ENCODE measurements around the gene CDRT15.
"Not testable (repeated sequence)": the region's sequence is repeated elsewhere in the genome, so short reads cannot be mapped to it uniquely, and the experiment has no call there.

The CDRT15 gene

GRCh38 chr17:14236762-14237161, at the start of gene CDRT15:
CDRT15 (minus strand) TSS chr17:14236862; CDS start chr17:14236833, 29 bp downstream.
- DNase-seq (ENCODE audit: low spot score), result not testable (repeated sequence)

- no peak for DNase-seq (ENCODE audit: low spot score)
These were observed 46.1 kb upstream of the CDRT15 start for GRCh38 chr17:14282726-14283125.

DNA sequence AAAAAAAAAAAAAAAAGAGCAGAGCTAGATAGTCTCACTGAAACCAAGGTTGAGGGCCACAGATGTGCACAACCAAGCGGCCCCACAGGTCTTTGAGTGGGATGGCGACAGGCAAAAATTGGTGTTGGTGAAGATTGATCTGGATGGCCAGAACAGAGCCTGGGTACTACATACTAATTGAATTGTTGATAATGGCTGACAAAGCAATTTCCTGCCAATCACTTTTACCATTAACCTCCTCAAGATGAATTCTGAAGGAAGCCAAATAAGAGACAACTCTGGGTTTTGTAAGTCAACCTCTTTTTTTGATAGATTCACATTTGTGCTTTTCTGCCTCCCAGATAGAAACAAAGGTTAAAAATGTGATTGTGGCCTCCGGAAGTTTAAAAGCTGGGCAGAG, 44.9 kb upstream of the CDRT15 start:
- no peak for DNase-seq (ENCODE audit: low spot score)

GRCh38 chr17:14276535-14277250, 40.0 kb upstream of the CDRT15 start:
- no peak for DNase-seq (ENCODE audit: low spot score)

DNA sequence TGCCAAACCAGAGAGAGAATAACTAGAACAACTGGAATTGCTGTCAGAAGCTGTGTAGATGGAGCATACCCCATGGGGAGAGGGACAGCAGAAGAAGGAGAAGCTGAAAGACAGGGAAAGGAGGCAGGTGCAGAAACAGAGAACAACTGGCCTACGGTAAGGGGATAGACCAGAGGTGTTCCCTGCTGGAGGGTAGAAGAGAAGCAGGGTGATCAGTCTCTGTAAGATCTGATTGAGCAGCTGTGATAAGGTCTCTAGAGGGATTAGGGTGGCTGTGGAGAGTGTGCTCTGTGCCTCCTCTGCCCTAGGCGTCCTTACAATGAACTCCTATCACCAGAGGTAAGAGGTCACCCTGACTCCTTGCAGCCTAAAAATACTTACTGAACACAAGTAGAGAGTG, 33.8 kb upstream of the CDRT15 start:
- DNase-seq (ENCODE audit: low spot score), result no peak

DNA sequence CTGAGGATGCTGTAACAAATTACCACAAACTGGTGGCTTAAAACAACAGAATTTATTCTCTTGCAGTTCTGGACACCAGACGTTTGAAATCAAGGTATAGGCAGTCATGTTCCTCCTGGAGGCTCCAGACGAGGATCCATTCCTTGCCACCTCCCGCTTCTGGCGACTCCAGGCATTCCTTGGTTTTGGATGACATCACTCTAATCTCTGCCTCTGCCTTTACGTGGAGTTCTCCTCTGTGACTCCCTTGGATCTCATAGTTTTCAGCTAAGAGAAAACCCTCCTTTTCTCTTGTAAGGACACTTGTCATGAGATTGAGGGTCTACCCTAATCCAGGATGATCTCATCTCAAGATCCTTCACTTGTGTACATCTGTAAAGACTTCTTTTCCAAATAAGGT, 32.8 kb upstream of the CDRT15 start:
- no peak for DNase-seq (ENCODE audit: low spot score)

GRCh38 chr17:14268264-14268663, 31.6 kb upstream of the CDRT15 start:
- no peak for DNase-seq (ENCODE audit: low spot score)

- no peak for DNase-seq (ENCODE audit: low spot score)
These were observed 24.7 kb upstream of the CDRT15 start for GRCh38 chr17:14261406-14261805.

- DNase-seq (ENCODE audit: low spot score), result no peak
These were observed 9.0 kb upstream of the CDRT15 start for GRCh38 chr17:14245629-14246028.

- DNase-seq (ENCODE audit: low spot score), result no peak
These were observed 8.3 kb upstream of the CDRT15 start for GRCh38 chr17:14245002-14245401.

- DNase-seq (ENCODE audit: low spot score), result not testable (repeated sequence)
These were observed 2.6 kb upstream of the CDRT15 start for GRCh38 chr17:14239271-14239670.

DNA sequence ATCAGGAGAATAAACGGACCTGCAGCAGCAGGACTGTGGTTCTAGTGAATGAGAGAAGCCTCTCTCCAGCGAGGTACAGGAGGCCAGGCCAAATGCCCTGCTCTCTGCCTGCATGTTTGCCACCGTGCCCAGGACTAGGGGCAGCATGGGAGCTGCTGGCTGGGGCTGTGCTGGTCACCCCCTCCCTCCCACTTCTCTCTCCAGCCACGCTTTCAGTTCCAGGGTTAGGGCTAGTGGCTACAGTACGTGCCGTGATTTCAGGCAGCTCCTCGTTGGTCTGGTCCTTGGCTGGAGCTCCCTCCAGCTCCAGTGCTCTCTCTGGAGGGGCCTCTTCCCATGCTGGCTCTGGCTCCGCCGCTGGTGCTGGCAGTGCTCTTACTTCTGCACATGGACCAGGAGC, 630 bp downstream of the CDRT15 start:
- not testable (repeated sequence) for DNase-seq (ENCODE audit: low spot score)

GRCh38 chr17:14235047-14235446, 1.6 kb downstream of the CDRT15 start:
- not testable (repeated sequence) for DNase-seq (ENCODE audit: low spot score)

- not testable (repeated sequence) for DNase-seq (ENCODE audit: low spot score)
These were observed 5.5 kb downstream of the CDRT15 start for GRCh38 chr17:14231187-14231586.

DNA sequence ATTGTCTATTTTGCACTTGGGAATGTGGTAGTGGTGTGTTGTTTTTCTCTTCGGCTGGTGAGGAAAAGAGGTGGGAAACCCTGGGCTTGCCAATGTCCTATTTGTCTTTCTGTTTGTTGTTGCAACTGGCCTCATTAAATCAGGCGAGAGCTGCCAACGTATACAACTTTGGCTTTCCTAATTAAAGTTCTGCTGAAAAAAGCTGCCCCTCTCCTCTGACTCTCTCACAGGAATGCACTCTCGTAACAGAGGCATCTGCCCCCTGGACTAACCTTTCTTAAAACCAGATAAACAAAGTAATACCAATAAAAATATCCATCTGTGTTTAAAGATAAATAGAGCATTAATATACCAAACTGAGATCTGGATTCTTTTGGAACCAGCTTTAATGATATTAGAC, 7.8 kb downstream of the CDRT15 start:
- no peak for DNase-seq (ENCODE audit: low spot score)

DNA sequence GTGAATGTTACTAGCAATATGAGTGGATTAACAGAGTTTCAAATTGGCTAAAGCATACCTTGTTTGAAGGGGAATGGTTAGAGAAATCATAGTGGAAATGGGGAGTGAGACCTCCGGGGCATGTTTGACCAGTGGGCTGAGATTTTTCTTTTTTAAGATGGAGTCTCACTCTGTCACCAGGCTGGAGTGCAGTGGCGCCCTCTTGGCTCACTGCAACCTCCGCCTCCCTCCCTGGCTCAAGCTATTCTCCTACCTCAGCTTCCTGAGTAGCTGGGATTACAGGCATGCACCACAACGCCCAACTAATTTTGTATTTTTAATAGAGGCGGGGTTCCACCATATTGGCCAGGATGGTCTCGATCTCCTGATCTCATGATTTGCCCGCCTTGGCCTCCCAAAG, 9.6 kb downstream of the CDRT15 start:
- DNase-seq (ENCODE audit: low spot score), result no peak

GRCh38 chr17:14225254-14225980, 11.2 kb downstream of the CDRT15 start:
- no peak for DNase-seq (ENCODE audit: low spot score)

DNA sequence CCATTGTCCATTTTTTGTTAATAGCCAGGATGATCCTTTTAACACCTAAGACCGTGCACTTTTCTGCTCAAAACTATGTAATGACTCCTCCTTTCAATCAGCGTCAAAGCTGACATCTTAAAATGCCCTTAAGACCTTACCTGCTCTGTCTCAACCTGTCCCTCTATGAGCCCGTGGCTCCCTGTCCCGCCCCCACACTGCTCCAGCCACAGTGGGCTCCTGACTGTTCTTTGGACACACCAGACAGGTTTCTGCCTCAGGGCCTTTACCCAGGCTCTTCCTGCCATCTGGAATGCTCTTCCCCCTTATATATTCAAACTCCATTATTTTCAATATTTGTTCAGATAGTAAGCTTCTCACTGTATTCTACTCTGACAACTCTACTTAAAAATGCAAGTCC, 14.1 kb downstream of the CDRT15 start:
- DNase-seq (ENCODE audit: low spot score), result no peak

- no peak for DNase-seq (ENCODE audit: low spot score)
These were observed 22.4 kb downstream of the CDRT15 start for GRCh38 chr17:14214271-14214670.

- no peak for DNase-seq (ENCODE audit: low spot score)
These were observed 24.3 kb downstream of the CDRT15 start for GRCh38 chr17:14212401-14212800.

DNA sequence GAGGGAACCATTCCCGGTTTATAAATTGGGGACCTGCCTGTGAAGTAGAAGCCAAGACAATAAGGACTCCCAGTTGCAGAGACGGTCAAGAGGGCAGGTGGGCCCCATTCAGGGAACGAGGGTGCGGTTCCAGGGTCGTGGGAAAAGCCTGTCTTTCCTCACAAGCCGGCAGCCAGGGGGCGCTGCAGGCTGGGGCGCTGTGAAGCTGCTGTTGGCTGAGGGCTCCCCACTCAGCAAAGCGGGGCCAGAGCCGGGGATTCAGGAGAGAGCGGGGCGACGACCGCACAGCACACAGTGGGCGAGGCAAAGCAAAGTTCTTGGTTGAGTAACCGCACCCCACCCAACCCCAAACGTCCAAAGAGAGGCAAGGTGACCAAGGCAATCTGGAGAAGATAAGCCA, 24.9 kb downstream of the CDRT15 start:
- DNase-seq (ENCODE audit: low spot score), result no peak

GRCh38 chr17:14211246-14211645, 25.4 kb downstream of the CDRT15 start:
- no peak for DNase-seq (ENCODE audit: low spot score)

DNA sequence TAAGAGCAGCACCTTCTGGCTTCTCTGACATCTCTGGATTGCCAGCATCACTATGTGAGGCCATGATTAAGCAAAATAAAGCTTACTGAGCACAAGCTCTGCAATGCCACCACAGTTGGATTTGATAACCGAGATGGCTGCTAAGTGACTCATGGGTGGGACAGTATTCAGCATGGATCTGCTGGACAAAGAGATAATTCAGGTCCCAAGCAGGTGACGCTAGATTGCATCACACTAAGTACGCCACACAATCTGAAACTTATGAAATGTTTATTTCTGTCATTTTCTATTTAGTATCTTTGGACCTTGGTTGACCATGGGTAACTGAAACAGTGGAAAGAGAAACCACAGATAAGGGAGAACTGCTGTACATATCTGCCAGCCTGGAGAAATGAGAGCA, 27.4 kb downstream of the CDRT15 start:
- DNase-seq (ENCODE audit: low spot score), result no peak

GRCh38 chr17:14207791-14208190, 28.9 kb downstream of the CDRT15 start:
- DNase-seq (ENCODE audit: low spot score), result no peak
